K562 (cell line): ENCODE data around the gene CTU1. TPM values are rescaled to one million over a fixed set of nuclear protein-coding genes. Genes with fewer than 3 reads are reported as not detected.
A peak's percentile ranks its signal among the peaks of the same experiment; 100 is the strongest.

Experiments used
- BCLAF1 ChIP-seq, 2 experiments: fragments of 450-650 bp in 1 of 2; IDR thresholded peaks; 2 replicates each; pipeline ENCODE4 v1.6.1; 2011 to 2017; ENCODE audit warnings: low read depth in 2 of 2, antibody characterized with exemption in 1 of 2, borderline replicate concordance in 1 of 2, low read length in 1 of 2, mild to moderate bottlenecking in 1 of 2, mixed read lengths in 1 of 2; ENCODE audit not compliant: control insufficient read depth in 1 of 2
- DPF2 ChIP-seq: fragments of 450-650 bp; IDR thresholded peaks from 2 replicates; pipeline ENCODE4 v1.6.1; 2016
- FOSL1 ChIP-seq: fragments of 200-800 bp; sonication (Bioruptor generic); conservative IDR thresholded peaks from 2 replicates; pipeline ENCODE4 v1.6.1; 2016; ENCODE audit warnings: missing genetic modification characterization, missing compliant biosample characterization
- FOXJ2 ChIP-seq: fragments of 200-800 bp; sonication (Bioruptor generic); IDR thresholded peaks from 2 replicates; pipeline ENCODE4 v1.6.1; 2016; ENCODE audit warnings: missing genetic modification characterization, missing compliant biosample characterization
- GTF2B ChIP-seq: IDR thresholded peaks from 2 replicates; pipeline ENCODE4 v1.6.1; 2011; ENCODE audit not compliant: insufficient read length; ENCODE audit errors: extremely low read depth
- HINFP ChIP-seq: fragments of 450-650 bp; conservative IDR thresholded peaks from 2 replicates; pipeline ENCODE4 v1.6.1; 2016; ENCODE audit warnings: missing genetic modification characterization, low read depth, mild to moderate bottlenecking, control low read depth, missing compliant biosample characterization
- HMBOX1 ChIP-seq: sonication (generic); IDR thresholded peaks from 2 replicates; pipeline ENCODE4 v1.6.1; 2016
- HMG20B ChIP-seq: fragments of 250-450 bp; sonication (Bioruptor Pico); IDR thresholded peaks from 2 replicates; pipeline ENCODE4 v1.5.0; 2021; ENCODE audit warnings: mild to moderate bottlenecking
- HOMEZ ChIP-seq: fragments of 250-450 bp; sonication (Bioruptor Pico); IDR thresholded peaks from 2 replicates; pipeline ENCODE4 v1.4.0; 2020; ENCODE audit warnings: mild to moderate bottlenecking, moderate library complexity
- KLF13 ChIP-seq: fragments of 450-650 bp; IDR thresholded peaks from 2 replicates; pipeline ENCODE4 v1.6.1; 2016; ENCODE audit warnings: missing genetic modification characterization, low read depth, mild to moderate bottlenecking, missing compliant biosample characterization, moderate library complexity, borderline replicate concordance
- NFYB ChIP-seq: IDR thresholded peaks from 2 replicates; pipeline ENCODE4 v1.6.1; 2011; ENCODE audit warnings: mild to moderate bottlenecking, moderate library complexity; ENCODE audit not compliant: insufficient read length; ENCODE audit errors: extremely low read depth
- SUPT5H ChIP-seq: fragments of 450-650 bp; IDR thresholded peaks from 2 replicates; pipeline ENCODE4 v1.6.1; 2016
- TBL1XR1 ChIP-seq, 2 experiments: IDR thresholded peaks; 2 replicates each; pipeline ENCODE4 v1.6.1; 2012; ENCODE audit warnings: improper control_type of control experiment in 2 of 2, low read length in 2 of 2, mild to moderate bottlenecking in 1 of 2
- ZNF239 ChIP-seq: fragments of 250-450 bp; sonication (Bioruptor Pico); IDR thresholded peaks from 2 replicates; pipeline ENCODE4 v1.4.0; 2020; ENCODE audit warnings: mild to moderate bottlenecking
- ZNF24 ChIP-seq: fragments of 450-650 bp; IDR thresholded peaks from 2 replicates; pipeline ENCODE4 v1.6.1; 2016
- ZNF695 ChIP-seq: fragments of 450-650 bp; formaldehyde crosslinking; IDR thresholded peaks from 2 replicates; pipeline ENCODE4 v1.4.0; 2020; ENCODE audit warnings: mild to moderate bottlenecking, moderate library complexity
- ZNF699 ChIP-seq: fragments of 250-450 bp; sonication (Bioruptor Pico); IDR thresholded peaks from 2 replicates; pipeline ENCODE4 v1.8.0; 2021; ENCODE audit warnings: mild to moderate bottlenecking, moderate library complexity; ENCODE audit not compliant: insufficient replicate concordance
- ZNF766 ChIP-seq: fragments of 200-800 bp; sonication (Bioruptor generic); conservative IDR thresholded peaks from 2 replicates; pipeline ENCODE4 v1.6.1; 2016; ENCODE audit warnings: missing genetic modification characterization, missing compliant biosample characterization
- ZNF830 ChIP-seq: fragments of 250-450 bp; sonication (Bioruptor Pico); IDR thresholded peaks from 2 replicates; pipeline ENCODE4 v1.5.0; 2021; ENCODE audit warnings: mild to moderate bottlenecking
- ZSCAN32 ChIP-seq: fragments of 450-650 bp; formaldehyde crosslinking; IDR thresholded peaks from 2 replicates; pipeline ENCODE4 v1.4.0; 2020; ENCODE audit warnings: mild to moderate bottlenecking, moderate library complexity
- polyA plus RNA-seq, 8 experiments: library from polyadenylated mRNA; depleted of rRNA in 4 of 8; stranded (reverse) in 5 of 8; unstranded in 3 of 8; fragments of >200 nt; fragmentation: Nextera tagmentation in 2 of 8; fragmentation: Illumina TruSeq in 1 of 8; extraction: Ambion mirVana in 2 of 8; extraction: Trizol in 1 of 8; gene quantifications; 2 replicates each; pipeline versions ENCODE4 v1.2.1 to v1.2.3, GENCODE V29; 2011 to 2014; ENCODE audit warnings: inconsistent platforms in 1 of 8, missing spikeins in 1 of 8
- total RNA-seq, 7 experiments: library from RNA; depleted of rRNA in 6 of 7; stranded (reverse); fragments of >200 nt in 6 of 7; fragmentation: Illumina TruSeq in 2 of 7; extraction: Trizol in 2 of 7; gene quantifications; 2 replicates each; pipeline versions ENCODE4 v1.2.1 to v1.2.3, GENCODE V29; 2011 to 2021; ENCODE audit warnings: low replicate concordance in 1 of 7

Gene CTU1
- total and polyA plus RNA-seq, 9 of the 15 experiments (the other 6 are each of a cell fraction or from before 2014, with no cell fraction given): 0.03 to 18.4 (median 2.3) TPM; not detected in 1

- TF ChIP-seq NFYB (no peak), HMG20B (CRISPR knock-in tag) (no peak), ZNF239 (CRISPR knock-in tag) (no peak), ZNF699 (CRISPR knock-in tag) (no peak), ZNF24 (no peak; the same call in 1 of the 2 replicates), HINFP (tag) (no peak), FOSL1 (tag) (peak; percentile 46; the same call in 1 of the 2 replicates), SUPT5H (no peak), GTF2B (no peak), FOXJ2 (tag) (0 out of 2 replicates have a peak, but pooled peaks have one; percentile 43), KLF13 (tag) (no peak), HMBOX1 (0 out of 2 replicates have a peak, but pooled peaks have one; percentile 20), ZNF695 (CRISPR knock-in tag) (no peak), BCLAF1 (IDR thresholded peaks at IDR 0.05; ENCODE audit: borderline replicate concordance in 1 of 2, control insufficient read depth in 1 of 2, low read depth in 2 of 2, low read length in 1 of 2) (no peak), HOMEZ (no peak), DPF2 (peak; percentile 44; the same call in 1 of the 2 replicates), TBL1XR1 (IDR thresholded peaks at IDR 0.05; ENCODE audit: low read length in 2 of 2) (no peak), ZNF766 (peak; percentile 94), ZSCAN32 (CRISPR knock-in tag) (no peak), ZNF830 (CRISPR knock-in tag) (no peak)
Measured at GRCh38 chr19:51131780-51132680, 23.8 kb upstream of the CTU1 start (continued).
